HG03139 (cell line): ENCODE results near the gene FBLIM1.

Source experiments
- ATAC-seq: cut with Tn5 transposase; IDR thresholded peaks from one replicate; pipeline ENCODE4 v1.9.1; 2021; ENCODE audit not compliant: unreplicated experiment

Gene FBLIM1

DNA sequence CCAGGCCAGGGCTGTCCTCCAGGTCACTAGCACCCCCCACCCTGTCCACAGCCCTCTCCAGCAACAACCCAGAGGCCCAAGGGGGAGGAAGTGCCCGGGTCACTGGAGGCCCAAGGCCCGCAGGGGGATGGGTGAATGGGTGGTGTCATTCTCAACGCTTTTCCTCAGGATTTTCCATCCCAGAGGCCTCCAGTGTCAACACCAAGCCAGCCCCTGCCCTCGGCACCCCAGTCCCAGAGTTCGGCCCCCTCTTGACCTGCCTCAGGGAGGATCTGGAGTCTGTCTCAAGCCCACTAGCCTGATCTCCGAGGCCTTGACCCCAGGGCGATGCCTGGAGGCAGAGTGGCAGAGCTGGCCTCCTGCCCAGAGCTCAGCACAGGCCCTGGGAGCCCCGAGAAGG is 11.2 kb upstream of the FBLIM1 start:
- ATAC-seq, result no peak

DNA sequence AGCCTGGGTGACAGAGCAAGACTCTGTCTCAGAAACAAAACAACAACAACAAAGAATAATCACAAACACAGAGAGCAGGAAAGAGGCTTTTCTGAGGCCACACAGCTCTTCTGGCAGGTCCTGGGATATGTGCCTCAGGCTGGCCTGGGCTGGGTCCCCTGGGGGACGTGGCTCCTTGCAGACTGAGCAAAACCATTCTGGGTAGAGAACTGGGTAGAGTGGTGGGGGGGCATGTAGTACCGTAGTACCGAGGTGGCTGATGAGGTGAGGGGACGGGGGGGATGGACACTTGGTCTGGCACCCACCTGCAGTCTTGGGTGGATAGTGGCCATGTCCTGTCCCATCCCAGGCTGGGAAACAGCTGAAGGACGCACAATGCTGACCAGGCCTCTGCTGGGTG is 10.3 kb upstream of the FBLIM1 start:
- no peak for ATAC-seq

DNA sequence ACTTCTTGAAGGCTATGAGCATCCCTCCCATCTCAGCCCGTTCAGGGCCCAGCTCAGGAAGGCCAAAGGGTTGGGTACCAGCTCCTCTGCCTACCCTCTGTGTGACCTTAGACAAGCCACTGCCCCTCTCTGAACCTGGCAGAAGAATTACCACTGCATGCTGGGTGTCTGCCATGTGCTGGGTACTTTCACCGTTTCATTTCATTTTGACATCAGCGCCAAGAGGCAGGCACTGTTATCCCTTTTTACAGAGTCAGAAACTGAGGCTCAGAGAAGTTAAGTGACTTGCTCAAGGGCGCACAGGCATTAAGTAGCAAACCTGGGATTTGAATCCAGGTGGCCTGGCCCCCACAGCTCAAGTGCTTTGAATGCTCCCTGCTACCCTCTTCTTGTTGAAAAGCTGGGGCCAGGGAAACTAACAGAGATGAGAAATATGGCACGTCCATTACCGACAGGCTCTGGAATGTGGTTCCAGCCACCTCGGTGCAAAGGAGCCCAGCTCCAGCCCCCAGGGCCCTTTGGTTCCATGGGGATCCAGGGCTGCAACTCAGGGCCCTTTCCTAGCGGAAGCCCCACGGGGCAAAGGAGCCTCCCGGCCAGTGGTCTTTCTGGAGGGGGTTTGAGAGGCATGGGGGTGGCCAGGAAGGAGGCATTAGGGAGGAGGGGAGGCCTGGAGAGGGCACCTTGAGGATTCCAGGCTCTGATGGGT is 9.8 kb upstream of the FBLIM1 start:
- ATAC-seq, result no peak

DNA sequence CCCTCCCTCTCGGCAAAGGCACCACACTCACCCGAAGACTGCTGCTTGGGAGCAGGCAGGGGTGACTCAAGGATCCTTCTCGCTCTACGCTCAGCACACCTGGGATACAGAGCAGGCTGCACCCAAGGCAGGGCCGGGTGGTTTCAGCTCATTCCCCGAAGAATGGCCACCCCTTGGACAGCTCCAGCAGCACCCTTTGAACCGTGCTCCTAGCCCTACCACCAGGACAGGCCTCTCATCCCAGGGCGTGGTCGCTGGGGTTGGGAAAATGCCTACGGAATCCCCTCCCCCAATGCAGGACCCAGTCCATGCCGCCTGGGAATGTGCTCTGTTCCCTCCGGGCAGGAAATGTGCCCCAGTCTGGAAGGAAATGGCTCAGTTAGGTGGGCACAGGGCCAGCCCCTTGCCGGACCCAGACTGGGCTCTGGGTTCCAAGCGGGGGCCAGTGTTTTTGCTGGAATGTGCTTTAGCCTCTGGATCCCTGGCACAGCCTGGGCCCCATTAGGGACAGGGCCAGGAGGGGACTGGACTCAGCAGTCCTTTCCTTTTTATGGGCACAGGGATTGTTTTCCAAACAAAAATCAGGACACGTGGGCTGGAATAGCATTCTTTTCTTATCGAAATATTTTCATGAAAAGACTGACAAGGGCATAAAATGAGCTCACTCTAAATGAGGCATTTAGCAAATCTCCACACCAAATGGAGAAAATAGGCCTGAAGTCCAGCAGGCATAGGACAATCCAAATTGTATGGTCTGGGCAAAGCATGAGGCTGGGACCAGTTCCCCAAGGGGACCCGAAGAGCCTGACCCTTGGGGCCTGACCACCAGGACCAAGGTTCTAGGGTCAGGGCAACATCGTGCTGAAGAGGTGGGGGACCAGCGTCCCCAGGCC is 8.9 kb upstream of the FBLIM1 start:
- no peak for ATAC-seq

DNA sequence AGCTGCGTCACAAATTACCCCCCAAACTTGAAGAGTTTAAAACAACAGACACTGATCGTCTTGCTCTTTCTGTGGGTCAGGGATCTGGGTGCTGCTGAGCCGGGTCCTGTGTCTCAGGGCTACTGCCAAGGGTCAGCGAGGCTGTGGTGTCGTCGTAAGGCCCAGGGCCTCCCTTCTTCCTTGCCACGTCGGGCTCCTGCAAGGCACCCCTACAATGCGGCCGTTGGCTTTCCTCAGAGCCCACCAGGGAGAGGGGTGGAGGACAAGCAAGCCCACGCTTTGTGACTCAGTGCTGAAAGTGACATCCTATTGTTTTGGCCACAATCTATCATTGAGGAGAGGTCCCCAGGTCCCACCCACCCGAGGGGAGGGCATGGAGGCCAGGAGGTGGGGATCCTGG is 7.7 kb upstream of the FBLIM1 start:
- ATAC-seq, result no peak

DNA sequence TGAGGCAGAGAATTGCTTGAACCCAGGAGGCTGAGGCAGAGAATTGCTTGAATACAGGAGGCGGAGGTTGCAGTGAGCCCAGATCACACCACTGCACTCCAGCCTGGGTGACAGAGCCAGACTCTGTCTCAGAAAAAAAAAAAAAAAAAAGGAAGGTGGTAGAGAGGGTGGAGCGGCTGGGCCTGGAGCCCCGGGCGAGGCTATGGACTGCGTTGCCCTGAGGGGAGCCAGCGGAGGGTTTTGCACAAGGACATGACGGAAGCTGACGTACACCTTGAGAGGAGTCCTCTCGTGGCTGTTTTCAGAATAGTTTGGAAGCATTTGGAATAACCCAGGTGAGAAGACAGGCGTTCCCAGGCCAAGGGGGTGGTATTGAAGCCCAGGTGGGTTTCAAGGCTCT is 6.9 kb upstream of the FBLIM1 start:
- ATAC-seq, result no peak

DNA sequence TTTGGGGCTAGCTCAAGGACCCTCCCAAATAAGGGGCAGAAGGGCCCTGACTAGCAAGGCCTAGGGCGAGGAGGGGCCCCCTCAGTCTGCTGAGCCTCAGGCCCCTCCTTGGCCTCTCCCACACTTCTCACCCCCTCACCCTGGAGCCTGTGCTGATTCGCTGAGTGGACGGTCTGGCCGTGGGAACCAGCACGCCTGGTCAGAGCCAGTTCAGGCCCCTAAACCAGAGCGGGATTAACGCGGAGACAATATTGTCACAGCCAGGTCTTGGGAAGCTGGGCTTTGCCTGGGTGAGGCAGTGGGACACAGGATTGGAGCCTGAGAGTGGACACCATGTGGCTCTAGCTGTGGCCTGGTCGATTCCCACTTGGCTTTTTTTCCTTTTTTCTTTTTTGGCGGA is 4.8 kb upstream of the FBLIM1 start:
- no peak for ATAC-seq

DNA sequence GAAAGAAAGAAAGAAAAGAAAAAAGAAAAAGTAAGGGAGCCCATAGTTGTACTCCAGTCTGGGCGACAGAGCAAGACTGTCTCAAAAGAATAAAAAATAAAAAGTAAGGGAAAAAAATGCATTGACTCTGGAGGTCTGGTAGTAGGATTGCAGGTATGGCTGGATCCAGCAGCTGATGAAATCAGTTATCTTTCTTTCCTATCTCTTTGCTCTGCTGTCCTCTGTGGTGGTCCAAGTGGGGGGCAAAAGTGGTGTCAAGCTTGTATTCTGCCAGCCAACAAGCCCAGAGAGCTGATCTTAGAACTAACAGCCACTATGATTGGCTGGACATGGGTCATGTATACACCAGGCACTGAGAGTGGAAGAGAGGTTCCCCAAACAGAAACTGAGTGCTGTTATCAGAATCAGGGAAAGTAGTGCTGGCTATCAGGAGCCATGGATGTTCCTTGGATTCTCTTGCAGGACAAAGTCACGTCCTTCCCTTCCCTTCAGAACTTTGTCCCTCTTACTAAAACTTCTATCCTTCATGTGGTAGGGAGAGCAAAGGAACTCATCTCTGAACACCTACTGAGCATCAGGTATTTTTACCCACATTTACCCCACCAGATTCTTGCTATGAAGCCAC is 3.5 kb upstream of the FBLIM1 start:
- no peak for ATAC-seq

DNA sequence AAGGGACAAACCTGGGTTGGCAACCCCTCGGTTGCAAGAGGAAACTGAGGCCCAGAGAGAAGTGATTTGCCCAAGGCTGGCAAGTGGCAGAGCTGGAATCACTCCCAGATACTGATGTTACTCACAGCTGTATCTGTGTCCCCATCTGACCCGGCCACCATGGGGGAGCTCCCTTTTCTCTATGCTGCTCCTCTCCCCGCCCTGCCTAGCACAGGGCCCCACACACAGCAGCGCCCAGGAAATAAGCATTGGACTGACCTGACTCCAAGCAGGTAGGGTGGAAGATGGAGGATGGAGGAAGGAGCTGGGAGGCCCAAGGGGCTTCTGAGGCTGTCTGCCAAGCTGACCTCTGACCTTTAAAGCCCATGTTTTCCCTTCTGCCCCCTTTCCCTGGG is 3.0 kb upstream of the FBLIM1 start:
- ATAC-seq, result no peak

DNA sequence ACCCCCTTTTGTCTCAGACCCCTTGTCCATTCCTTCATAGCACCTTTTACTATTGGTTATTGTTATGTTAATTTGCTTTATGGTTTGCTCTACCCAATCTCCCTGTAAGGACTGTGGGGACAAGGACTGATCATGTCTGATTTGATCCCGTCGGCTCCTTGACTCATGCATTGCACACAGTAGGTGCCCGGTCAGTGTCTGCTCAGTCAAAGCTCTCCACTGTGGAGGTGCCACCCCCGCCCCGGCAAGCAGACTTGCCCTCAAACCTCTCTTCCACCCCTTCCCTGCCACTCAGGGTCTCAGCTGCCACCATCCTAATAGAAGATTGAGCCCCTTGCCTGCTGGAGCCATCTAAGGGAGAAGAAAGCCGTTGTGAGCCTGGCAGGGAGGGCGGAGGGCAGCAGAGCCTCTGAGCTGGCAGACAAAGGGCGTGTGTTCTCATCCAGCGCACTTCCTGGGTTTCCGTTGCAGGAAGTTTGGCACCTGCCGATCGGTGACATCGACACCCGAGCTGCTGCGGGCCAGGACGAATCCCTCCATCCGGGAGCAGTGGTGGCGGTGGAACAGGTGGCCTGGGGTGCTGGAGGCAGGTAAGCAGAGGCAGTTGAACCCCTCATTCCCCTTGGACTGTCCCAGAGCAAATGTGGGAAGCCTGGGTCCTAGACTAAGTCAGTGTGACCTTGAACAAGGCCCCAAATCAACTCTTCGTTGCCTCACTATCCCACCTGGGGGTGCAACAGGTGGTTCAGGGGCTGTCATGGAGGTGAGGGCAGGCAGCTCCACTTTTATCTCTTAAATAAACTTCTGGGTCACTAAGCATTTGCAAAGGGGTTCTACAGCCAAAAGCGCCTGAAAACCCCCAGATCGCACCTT is 2.2 kb upstream of the FBLIM1 start:
- ATAC-seq, result no peak

DNA sequence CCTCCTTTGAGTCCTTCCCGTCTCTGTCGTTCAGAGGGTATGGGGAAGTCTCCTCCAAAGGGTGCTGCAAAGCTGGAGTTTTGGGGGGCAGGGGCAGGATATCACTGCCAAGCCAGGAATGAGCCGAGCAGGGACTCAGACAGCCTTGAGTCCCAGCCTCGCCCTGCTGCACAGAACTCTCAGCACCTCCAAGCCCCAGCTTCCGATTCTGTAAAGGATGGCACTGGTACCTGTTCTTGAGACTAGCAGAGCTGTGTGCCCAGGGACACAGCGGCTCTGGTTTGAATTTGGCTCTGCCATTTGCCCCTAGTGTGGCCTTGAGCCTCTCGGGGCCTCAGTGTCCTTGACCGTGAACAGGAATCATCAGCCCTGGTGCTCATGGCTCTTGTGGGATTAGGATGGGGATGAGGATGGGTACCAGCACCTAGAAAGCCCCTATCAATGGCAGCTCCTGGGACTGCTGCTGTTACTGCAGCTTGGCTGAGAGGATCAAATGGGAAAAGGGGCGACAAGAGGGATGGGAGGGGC is 1.5 kb upstream of the FBLIM1 start:
- ATAC-seq, result no peak

DNA sequence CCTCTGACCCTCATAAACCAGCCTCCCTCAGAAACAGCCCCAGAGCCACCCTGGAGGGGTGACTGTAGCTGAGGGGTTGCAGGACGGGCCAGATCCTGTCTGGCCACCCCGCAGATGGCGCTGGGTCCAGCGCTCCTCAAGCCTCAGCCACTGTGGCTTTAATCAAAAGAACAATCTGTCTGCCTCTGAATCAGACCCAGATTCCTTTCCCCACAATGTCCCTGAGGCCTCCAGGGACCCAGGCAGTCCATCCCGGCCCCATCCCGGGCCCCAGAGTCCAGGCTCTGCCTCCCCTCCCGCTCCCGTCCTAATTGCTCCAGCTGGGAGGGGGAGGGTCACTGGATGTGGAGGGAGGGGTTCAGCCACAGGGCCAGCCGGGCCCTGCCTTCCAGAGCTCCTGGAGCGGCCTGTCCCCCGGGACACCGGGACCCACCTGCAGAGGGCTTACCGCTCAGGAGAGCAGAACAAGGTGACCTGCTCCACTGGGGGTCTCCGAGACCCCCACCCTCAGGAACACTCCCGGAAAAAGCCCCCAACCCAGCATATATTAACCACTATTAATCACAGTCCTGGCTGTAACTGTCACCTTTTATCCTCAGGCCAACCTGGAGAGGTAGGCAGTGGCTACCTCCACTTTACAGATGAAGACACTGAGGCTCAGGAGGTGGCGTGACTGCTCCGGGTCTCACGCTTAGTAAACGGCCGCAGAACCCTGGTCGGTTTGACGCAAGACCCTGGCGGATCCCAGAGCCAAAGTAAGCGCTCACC is 836 bp upstream of the FBLIM1 start:
- ATAC-seq, result no peak

DNA sequence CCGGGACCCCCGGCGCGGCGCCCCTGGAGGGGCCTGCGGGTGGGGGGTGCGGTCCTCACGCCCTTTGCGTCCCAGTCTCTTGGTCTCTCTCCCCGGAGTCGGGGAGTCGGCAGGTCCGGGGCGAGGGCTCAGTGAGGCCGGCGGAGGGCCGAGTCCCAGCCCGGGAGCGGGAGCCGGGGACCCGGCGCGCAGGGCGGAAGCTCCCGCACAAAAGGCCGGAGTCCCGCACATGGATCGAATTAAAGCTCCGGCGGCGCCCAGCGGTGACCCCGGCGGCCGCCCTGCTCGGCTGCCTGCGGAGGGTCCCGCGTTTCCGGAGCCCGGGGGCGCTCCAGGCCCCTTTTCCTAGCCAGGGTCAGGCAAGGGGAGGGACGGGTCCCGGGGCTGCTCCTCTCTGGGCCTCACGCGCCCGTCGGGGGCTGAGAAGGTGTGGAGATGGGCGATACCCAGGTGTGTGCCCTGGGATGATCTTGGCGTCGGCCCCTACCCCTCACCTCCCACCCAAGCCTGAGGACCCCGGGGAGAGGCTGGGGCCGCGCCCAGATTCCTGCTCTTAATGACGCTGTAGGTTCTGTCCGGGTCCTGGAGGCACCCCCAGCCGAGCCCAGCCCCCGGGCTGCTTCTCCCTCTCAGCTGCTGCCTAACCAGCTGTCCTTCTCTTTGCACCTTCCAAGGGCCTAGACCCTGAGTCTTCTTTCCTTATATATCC is 512 bp downstream of the FBLIM1 start:
- ATAC-seq, result no peak

DNA sequence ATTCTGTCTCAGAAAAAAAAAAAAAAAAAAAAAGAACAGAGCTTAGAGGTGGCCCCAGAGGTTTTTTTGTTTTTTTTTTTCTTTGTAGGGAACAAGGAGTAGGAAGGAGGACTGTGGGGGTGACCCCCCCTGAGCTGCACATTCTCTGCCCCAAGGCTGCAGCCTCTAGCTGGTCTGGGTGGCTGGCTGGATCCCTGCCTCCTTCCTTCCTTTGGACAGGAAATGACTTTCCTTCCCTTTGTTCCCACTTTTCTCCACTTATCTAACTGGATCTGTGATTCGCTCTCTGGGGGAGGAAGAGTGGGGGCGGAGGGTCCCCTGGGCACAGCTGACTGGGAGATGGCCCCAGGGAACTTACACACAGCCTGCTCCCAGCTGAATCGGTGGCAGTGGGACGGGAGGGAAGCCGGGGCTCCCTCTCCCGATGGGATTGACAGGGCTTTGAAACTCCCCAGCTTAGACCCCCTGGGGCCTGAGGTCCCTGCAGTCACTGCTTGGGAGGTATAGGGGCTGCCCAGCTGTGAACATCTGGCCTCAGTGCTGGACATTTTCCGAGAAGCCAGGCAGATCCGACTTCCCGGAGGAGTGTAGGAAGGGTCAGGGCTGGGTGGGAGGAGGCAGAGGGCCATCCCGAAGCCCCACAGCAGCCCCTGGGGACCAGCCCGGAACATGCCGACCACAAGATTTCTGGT is 2.1 kb downstream of the FBLIM1 start:
- no peak for ATAC-seq

DNA sequence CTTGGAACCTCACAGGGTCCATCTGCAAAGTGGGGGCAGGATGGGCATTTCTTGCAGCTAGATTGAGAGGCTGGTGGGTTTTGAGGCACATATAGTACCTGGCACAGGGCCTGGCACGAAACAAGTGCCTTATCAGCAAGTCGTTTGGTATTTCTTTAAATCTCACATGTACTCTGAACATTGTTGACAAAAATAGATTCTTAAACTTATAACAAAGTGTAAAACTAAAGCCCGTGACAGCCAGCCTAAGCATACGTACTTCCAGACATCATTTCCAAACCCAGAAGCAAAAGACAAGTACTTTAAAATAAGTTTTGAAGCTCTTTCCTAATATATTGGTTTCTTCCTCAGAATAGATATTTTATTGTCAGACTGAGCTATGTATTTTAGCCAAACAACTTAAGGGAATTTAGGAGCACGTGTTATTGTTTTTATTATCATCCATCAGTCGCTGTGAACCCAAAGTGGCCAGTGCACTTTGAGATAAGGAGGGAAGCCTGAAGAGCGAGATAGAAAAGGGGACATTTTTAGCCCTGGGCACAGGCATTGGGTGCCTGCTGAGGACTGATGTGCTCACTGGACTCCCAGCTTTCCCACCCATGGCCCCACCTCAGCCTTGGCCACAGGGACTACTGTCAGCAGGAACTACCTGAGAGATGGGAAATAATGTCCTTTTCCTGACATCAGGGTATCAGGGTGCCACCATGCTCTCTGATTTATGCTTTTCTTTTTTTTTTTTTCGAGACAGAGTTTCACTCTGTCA is 3.0 kb downstream of the FBLIM1 start:
- no peak for ATAC-seq

DNA sequence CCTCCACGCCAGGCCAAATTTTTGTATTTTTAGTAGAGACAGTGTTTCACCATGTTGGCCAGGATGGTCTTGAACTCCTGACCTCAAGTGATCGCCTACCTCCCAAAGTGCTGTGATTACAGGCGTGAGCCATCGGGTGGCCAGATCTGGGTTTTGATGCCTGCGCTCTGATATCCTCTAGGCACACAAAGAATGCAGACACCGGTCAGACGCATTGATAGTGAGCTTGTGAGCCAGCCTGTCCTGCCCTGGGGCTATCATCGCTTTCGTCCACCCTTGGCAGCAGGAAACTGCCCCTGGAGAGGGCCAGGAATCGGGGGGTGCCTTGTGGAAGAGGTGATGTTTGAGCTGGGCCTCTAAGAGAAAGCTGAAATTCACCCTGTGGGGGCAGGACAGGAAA is 4.0 kb downstream of the FBLIM1 start:
- no peak for ATAC-seq

DNA sequence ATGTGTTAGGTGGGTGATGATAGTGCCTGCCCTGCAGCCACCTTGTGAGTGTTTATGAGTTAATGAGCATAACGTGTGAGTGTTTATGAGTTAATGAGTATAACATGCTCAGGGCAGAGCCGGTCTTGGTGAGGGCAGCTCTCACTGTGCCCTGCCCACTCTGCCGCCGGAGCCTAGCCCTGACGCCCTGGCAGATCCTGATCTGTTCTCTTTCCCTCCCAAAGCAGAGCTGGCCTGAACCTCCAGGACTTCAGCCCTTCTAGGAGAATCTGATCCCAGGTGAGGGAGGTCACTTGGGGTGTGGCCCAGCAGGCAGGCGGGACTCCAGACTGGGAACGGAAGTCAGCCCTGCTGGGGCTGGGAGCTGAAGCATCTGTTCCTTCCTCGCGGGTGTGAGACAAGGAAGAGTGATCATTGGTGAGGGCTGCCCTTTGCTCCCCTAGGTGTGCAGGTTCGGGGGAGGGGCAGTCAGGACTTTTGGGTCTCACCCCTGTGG is 5.7 kb downstream of the FBLIM1 start:
- ATAC-seq, result no peak

DNA sequence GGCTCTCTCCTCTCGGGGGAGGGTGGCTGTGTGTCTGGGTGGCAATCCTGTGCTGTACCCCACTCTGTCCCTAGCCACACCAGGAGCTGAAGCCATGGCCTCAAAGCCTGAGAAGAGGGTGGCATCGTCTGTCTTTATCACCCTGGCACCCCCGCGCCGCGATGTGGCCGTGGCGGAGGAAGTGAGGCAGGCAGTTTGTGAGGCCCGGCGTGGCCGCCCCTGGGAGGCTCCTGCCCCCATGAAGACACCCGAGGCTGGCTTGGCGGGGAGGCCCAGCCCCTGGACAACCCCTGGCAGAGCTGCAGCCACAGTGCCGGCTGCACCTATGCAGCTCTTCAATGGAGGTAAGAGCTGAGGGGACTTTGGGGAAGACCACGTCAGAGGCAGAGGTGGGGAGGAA is 6.3 kb downstream of the FBLIM1 start:
- no peak for ATAC-seq
